Measurements from ENCODE around the gene DOK5.

DNA sequence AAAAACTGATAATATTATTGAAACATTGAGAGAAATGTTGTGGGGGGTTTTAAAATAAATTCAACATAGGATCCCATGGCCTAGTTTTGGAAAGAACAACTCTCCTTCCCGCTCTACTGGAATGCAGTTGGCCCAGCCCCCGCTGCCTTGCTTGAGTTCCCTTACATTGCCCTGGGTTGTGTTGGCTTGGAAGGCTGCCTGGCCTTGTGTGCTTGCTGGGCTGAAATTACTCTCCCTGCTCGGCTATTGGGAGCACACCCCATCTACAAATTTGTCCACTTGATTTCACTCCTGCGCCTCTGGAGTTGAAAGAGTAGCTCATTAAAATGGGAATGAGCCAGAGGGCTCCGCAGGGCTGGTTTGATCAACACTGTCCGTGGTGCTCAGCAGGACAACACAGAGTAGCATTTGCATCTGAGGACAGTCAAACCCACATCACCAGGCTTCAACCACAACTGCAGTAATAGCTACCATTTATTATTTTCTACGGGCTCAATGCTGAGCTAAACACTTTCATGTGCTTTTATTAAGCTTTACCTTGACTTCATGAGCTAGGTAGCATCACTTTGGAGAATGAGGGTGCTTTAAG, 35.2 kb downstream of the DOK5 start:
- TF ChIP-seq CTCF (conservative IDR thresholded peaks at IDR 0.05; ENCODE audit: low read length) (no peak), EZH2phosphoT487 (IDR thresholded peaks at IDR 0.05; ENCODE audit: borderline replicate concordance) (no peak)

All from Loucy (cell line).